Measurements from ENCODE around the gene SEC24D.

SEC24D gene

DNA sequence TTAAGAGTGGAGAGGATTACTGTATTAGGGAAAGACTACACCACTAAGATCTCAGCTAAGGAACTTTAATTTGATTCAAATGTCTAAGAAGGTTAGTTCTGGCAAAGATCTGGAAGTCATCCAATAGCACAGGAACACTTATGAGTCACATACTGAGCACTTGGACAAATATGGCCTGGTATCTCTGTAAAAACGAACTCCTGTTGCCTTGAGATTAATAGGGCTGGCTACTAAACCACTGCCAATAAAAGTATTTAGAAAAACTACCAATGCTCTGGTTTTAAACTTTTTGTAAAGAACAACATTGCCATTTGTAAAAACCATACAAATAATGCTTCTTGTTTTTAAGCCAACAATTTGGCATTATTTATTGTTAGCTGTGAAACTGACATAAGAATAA is 70.5 kb downstream of the SEC24D start:
- no peak overlapping the region for H3K27ac ChIP-seq
- H3K36me3 ChIP-seq = peaks cover 48% of the 10 kb centered on the region
- no peaks in the 10 kb centered on the region for H3K27me3 ChIP-seq
- no peaks in the 10 kb centered on the region for H3K9me3 ChIP-seq
- no peak overlapping the region for H3K4me3 ChIP-seq (ENCODE audit: low read depth in 1 of 2, low read length in 1 of 2)
- TF ChIP-seq, protein P1, sequence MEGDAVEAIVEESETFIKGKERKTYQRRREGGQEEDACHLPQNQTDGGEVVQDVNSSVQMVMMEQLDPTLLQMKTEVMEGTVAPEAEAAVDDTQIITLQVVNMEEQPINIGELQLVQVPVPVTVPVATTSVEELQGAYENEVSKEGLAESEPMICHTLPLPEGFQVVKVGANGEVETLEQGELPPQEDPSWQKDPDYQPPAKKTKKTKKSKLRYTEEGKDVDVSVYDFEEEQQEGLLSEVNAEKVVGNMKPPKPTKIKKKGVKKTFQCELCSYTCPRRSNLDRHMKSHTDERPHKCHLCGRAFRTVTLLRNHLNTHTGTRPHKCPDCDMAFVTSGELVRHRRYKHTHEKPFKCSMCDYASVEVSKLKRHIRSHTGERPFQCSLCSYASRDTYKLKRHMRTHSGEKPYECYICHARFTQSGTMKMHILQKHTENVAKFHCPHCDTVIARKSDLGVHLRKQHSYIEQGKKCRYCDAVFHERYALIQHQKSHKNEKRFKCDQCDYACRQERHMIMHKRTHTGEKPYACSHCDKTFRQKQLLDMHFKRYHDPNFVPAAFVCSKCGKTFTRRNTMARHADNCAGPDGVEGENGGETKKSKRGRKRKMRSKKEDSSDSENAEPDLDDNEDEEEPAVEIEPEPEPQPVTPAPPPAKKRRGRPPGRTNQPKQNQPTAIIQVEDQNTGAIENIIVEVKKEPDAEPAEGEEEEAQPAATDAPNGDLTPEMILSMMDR (IDR thresholded peaks at IDR 0.05) = no peak
- no peaks in the 10 kb centered on the region for H3K4me1 ChIP-seq (ENCODE audit: control insufficient read depth in 1 of 2, insufficient read depth in 1 of 2, low read depth in 1 of 2, low read length in 1 of 2)

DNA sequence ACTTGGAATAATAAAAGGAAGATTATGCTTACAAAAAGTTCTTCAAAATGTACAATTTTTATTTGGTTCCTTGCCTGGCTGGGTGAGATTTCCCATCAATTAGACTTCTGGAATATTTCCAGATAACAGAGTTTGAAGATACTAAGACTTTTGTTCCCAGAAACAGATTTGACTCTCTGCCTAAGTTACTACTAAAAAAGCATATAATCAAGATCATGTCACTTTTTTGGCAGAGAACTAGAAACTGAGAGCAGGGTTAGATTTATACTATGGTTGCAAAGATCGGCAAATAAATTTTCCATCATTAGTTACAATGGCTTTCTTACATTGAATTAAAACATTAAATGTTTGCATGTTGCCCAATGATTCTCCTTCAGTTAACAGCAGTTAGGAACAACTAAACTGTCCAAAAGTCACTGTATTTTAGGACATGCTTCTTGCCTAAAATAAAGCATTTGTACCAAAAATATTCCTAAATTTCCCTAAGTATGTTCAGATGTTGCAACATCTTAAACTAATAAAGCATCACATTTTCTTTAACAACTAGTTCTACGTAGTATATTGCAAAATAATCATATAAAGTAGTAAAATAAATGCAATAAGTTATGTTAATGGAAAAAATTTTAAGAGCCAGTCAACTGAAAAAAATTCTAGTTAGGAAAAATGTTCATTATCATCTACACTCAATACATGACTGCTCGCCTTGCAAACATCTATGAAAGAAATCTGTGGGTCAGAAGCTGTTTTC is 73.0 kb downstream of the SEC24D start:
- no peaks in the 10 kb centered on the region for H3K9me3 ChIP-seq
- H3K4me1 ChIP-seq (ENCODE audit: control insufficient read depth in 1 of 2, insufficient read depth in 1 of 2, low read depth in 1 of 2, low read length in 1 of 2) = no peaks in the 10 kb centered on the region
- H3K27me3 ChIP-seq = no peaks in the 10 kb centered on the region
- no peak overlapping the region for H3K27ac ChIP-seq
- TF ChIP-seq, protein P1 (IDR thresholded peaks at IDR 0.05) = no peak
- H3K4me3 ChIP-seq (ENCODE audit: low read depth in 1 of 2, low read length in 1 of 2) = no peak overlapping the region
- peaks cover 48% of the 10 kb centered on the region for H3K36me3 ChIP-seq

DNA sequence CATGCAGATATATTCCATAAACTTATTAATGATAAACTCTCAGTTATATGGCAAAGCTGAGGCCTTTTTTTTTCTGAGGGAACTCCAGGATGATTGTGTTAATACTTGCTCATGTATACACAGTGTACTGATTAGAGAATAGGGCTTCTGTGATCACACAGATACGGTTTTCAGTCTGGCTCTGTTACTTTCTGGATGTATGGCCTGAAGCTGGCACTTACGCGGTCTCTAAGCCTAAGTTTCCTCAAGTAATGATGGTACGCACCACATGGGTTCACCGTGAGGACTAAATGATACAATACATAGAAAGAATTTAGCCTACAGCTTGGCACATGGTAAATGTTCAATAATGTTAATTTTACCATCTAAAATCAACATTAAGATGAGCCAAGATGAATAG is 73.8 kb downstream of the SEC24D start:
- Histone ChIP-seq H3K27me3 (no peaks in the 10 kb centered on the region), H3K4me1 (ENCODE audit: control insufficient read depth in 1 of 2, insufficient read depth in 1 of 2, low read depth in 1 of 2, low read length in 1 of 2) (no peaks in the 10 kb centered on the region), H3K9me3 (no peaks in the 10 kb centered on the region), H3K36me3 (peaks cover 52% of the 10 kb centered on the region), H3K4me3 (ENCODE audit: low read depth in 1 of 2, low read length in 1 of 2) (no peak overlapping the region), H3K27ac (no peak overlapping the region)
- TF ChIP-seq, protein P1 (IDR thresholded peaks at IDR 0.05) = no peak

DNA sequence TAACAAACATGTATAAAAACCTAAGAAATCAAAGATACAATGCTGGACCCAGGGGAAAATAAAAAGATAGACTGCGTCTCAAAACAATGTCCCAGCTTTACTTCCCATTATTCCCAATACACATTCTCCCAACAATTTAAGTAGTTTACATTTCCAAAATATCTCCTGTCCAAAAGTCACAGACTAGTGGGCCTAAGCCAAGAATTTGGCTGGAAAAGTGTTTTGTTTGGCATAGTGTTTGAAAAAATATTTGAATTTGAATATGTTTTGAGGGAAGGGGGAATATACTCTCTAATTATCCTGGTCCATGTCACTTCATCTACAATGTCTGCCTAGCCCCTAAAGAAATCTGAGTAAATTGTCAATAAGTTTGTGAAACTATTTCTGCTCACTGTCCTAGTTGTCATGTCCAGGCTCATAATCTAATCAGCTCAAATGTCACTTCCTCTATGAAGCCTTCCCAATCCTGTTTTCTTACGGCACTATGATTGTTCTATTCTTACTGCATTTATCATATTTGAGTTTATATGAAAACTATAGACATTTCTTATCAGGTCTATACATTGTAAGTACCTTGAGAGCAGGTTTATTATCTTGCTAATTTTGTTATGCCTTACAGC is 74.4 kb downstream of the SEC24D start:
- H3K9me3 ChIP-seq = no peaks in the 10 kb centered on the region

DNA sequence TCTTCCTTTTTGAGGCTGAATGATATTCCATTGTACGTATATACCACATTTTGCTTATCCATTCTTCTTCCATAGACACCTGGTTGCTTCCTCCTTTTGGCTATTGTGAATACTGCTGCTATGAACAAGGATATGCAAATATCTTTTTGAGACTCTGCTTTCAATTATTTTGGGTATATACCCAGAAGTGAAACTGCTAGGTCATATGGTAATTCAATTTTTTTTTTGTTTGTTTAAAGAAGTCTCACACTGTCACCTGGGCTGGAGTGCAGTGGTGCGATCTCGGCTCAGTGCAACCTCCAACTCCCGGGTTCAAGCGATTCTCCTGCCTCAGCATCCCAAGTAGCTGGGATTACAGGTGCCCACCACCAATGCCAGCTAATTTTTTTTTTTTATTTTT is 75.4 kb downstream of the SEC24D start:
- Histone ChIP-seq H3K27ac (no peak overlapping the region), H3K4me1 (ENCODE audit: control insufficient read depth in 1 of 2, insufficient read depth in 1 of 2, low read depth in 1 of 2, low read length in 1 of 2) (no peaks in the 10 kb centered on the region), H3K9me3 (no peaks in the 10 kb centered on the region), H3K27me3 (no peaks in the 10 kb centered on the region), H3K4me3 (ENCODE audit: low read depth in 1 of 2, low read length in 1 of 2) (no peak overlapping the region), H3K36me3 (peaks cover 47% of the 10 kb centered on the region)
- TF ChIP-seq, protein P1 (IDR thresholded peaks at IDR 0.05) = no peak

More for the DNA sequence above, 74.4 kb downstream of the SEC24D start:
- Histone ChIP-seq H3K27me3 (no peaks in the 10 kb centered on the region), H3K36me3 (peaks cover 51% of the 10 kb centered on the region), H3K4me1 (ENCODE audit: control insufficient read depth in 1 of 2, insufficient read depth in 1 of 2, low read depth in 1 of 2, low read length in 1 of 2) (no peaks in the 10 kb centered on the region), H3K27ac (no peak overlapping the region), H3K4me3 (ENCODE audit: low read depth in 1 of 2, low read length in 1 of 2) (no peak overlapping the region)
- TF ChIP-seq, protein P1 (IDR thresholded peaks at IDR 0.05) = no peak
